Sigmoid colon (tissue), 4 donors: ENCODE measurements around the gene ADM2.

Source experiments
- CTCF ChIP-seq, 4 experiments: fragments of 450-650 bp in 3 of 4; fragments of 200-600 bp in 1 of 4; IDR thresholded peaks; one replicate each; pipeline ENCODE4 v1.5.1; 2016 to 2019; ENCODE audit warnings: antibody characterized with exemption in 4 of 4, mild to moderate bottlenecking in 3 of 4, moderate library complexity in 2 of 4
- POLR2AphosphoS5 ChIP-seq, 4 donors: sonication (generic); formaldehyde crosslinking; IDR thresholded peaks; one replicate each; pipeline ENCODE4 v1.6.1; 2017; ENCODE audit warnings: antibody characterized with exemption in 4 of 4

- no peak for TF ChIP-seq CTCF (IDR thresholded peaks at IDR 0.05)
- no peak for TF ChIP-seq POLR2AphosphoS5 (IDR thresholded peaks at IDR 0.05)
Measured at GRCh38 chr22:50518606-50519005, 37.3 kb downstream of the ADM2 start.
